PC-3 (cell line): ENCODE results near the gene HNRNPU.

Experiments
- EZH2 ChIP-seq: fragments of 300-600 bp; sonication (generic); IDR thresholded peaks from one replicate; pipeline ENCODE4 v1.6.1; 2017; ENCODE audit warnings: antibody characterized with exemption, mild to moderate bottlenecking, low read length; ENCODE audit not compliant: unreplicated experiment
- EZH2phosphoT487 ChIP-seq: fragments of 300-600 bp; sonication (generic); IDR thresholded peaks from 2 replicates; pipeline ENCODE4 v1.6.1; 2018; ENCODE audit warnings: mild to moderate bottlenecking, antibody characterized with exemption, low read length, borderline replicate concordance
- TF ChIP-seq, protein P1 (sequence below): fragments of 300-600 bp; sonication (generic); conservative IDR thresholded peaks from 2 replicates; pipeline ENCODE4 v1.5.1; 2017; ENCODE audit warnings: antibody characterized with exemption, low read depth, mild to moderate bottlenecking, low read length

DNA sequence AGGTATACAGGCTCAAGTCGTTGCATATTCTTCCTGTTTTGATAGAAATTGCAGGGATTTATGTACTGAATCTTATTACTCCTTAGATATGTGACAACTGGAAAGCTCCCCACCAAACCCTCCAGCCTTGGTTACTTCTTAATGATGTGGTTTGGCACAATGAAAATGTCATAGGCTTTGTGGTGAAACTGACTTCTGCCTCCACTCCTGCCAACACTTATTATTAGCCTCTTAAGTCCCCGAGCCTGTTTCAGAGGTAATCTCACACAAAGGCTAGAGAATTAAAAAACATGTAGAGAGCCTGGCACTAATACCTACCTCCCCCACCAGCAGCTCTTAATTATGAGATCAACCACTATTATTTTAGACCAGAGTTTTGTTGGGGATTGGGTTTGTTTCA lies 24.7 kb downstream of the HNRNPU start:
- TF ChIP-seq, protein P1, sequence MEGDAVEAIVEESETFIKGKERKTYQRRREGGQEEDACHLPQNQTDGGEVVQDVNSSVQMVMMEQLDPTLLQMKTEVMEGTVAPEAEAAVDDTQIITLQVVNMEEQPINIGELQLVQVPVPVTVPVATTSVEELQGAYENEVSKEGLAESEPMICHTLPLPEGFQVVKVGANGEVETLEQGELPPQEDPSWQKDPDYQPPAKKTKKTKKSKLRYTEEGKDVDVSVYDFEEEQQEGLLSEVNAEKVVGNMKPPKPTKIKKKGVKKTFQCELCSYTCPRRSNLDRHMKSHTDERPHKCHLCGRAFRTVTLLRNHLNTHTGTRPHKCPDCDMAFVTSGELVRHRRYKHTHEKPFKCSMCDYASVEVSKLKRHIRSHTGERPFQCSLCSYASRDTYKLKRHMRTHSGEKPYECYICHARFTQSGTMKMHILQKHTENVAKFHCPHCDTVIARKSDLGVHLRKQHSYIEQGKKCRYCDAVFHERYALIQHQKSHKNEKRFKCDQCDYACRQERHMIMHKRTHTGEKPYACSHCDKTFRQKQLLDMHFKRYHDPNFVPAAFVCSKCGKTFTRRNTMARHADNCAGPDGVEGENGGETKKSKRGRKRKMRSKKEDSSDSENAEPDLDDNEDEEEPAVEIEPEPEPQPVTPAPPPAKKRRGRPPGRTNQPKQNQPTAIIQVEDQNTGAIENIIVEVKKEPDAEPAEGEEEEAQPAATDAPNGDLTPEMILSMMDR, result no peak
- TF ChIP-seq EZH2phosphoT487 (no peak), EZH2 (no peak)
